ELR (cell line): ENCODE measurements around the gene TUBB3.
"Not testable (repeated sequence)": the region's sequence is repeated elsewhere in the genome, so short reads cannot be mapped to it uniquely, and the experiment has no call there.

ENCODE experiments used
- DNase-seq: peaks from one replicate; pipeline ENCODE4 v3.0.0-alpha.2; 2015; ENCODE audit warnings: low read depth

TUBB3 gene

GRCh38 chr16:89918453-89919347 lies 4.4 kb upstream of the TUBB3 start, which contains the start of gene MC1R:
Gene MC1R (plus strand): TSS chr16:89918862. CDS start chr16:89919259, 397 bp downstream.
- DNase-seq: peak; percentile 66

GRCh38 chr16:89919535-89920406 lies 3.4 kb upstream of the TUBB3 start:
- DNase-seq: no peak

- DNase-seq: peak; percentile 66
These were observed 2.4 kb upstream of the TUBB3 start for GRCh38 chr16:89920723-89921122.

- no peak for DNase-seq
These were observed 1.9 kb upstream of the TUBB3 start for GRCh38 chr16:89921131-89921701.

GRCh38 chr16:89921702-89922476 lies 1.3 kb upstream of the TUBB3 start:
- peak; percentile 99 for DNase-seq

- DNase-seq: peak; percentile 96
These were observed 662 bp upstream of the TUBB3 start for GRCh38 chr16:89922477-89922883.

- DNase-seq: peak; percentile 45
These were observed 626 bp downstream of the TUBB3 start for GRCh38 chr16:89923640-89924296.

- peak; percentile 63 for DNase-seq
These were observed 1.3 kb downstream of the TUBB3 start for GRCh38 chr16:89924297-89924924.

- DNase-seq: no peak
These were observed 1.8 kb downstream of the TUBB3 start for GRCh38 chr16:89924925-89925307.

- peak; percentile 68 for DNase-seq
These were observed 2.5 kb downstream of the TUBB3 start for GRCh38 chr16:89925596-89926079.

GRCh38 chr16:89931305-89931896 lies 8.3 kb downstream of the TUBB3 start:
- DNase-seq: no peak

GRCh38 chr16:89931964-89932363 lies 8.8 kb downstream of the TUBB3 start:
- no peak for DNase-seq

- not testable (repeated sequence) for DNase-seq
These were observed 10.9 kb downstream of the TUBB3 start for GRCh38 chr16:89934019-89934418.

- no peak for DNase-seq
These were observed 11.7 kb downstream of the TUBB3 start for GRCh38 chr16:89934611-89935553.

- not testable (repeated sequence) for DNase-seq
These were observed 12.5 kb downstream of the TUBB3 start for GRCh38 chr16:89935620-89936019.

- no peak for DNase-seq
These were observed 12.9 kb downstream of the TUBB3 start for GRCh38 chr16:89936034-89936433.

- no peak for DNase-seq
These were observed 13.4 kb downstream of the TUBB3 start for GRCh38 chr16:89936508-89936907.

- DNase-seq: no peak
These were observed 13.8 kb downstream of the TUBB3 start for GRCh38 chr16:89936981-89937380.
